A549 (cell line): ENCODE results near the gene SLC26A9.

Experiments used
- ESRRA ChIP-seq: fragments of 150-350 bp; IDR thresholded peaks from 2 replicates; pipeline ENCODE4 v1.6.1; 2014; ENCODE audit warnings: mild to moderate bottlenecking, low read length, borderline replicate concordance
- ZFP36 ChIP-seq: fragments of 450-650 bp; IDR thresholded peaks from 2 replicates; pipeline ENCODE4 v1.6.1; 2014; ENCODE audit warnings: borderline replicate concordance; ENCODE audit not compliant: partially characterized antibody
- TF ChIP-seq, protein P1 (sequence below): fragments of >200 bp; sonication (Bioruptor Twin); formaldehyde crosslinking; IDR thresholded peaks from 3 replicates; pipeline ENCODE4 v1.5.1; 2016
- TF ChIP-seq, protein P2 (sequence below): IDR thresholded peaks from 2 replicates; pipeline ENCODE4 v1.6.1; 2012

DNA sequence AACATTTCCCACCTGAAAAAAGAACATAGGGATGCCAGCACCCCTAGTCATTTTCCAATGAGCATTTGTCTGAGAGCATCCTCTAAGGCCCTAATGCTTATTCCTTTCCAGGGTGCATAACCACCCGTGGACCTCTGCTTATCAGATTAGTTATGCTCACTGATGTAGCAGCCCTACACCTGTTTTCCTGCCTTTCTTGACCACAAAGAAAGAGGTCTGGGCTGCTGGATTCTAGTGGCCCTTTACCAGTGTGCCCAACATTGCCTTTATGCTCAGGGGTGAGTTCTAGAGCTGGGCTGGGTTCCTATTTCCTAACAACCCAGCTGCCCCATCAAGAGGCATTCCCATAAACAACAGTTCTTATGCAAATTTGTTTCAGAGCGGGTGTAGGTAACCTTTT, 73.0 kb downstream of the SLC26A9 start:
- TF ChIP-seq ESRRA (no peak), ZFP36 (no peak)
- TF ChIP-seq, protein P1, sequence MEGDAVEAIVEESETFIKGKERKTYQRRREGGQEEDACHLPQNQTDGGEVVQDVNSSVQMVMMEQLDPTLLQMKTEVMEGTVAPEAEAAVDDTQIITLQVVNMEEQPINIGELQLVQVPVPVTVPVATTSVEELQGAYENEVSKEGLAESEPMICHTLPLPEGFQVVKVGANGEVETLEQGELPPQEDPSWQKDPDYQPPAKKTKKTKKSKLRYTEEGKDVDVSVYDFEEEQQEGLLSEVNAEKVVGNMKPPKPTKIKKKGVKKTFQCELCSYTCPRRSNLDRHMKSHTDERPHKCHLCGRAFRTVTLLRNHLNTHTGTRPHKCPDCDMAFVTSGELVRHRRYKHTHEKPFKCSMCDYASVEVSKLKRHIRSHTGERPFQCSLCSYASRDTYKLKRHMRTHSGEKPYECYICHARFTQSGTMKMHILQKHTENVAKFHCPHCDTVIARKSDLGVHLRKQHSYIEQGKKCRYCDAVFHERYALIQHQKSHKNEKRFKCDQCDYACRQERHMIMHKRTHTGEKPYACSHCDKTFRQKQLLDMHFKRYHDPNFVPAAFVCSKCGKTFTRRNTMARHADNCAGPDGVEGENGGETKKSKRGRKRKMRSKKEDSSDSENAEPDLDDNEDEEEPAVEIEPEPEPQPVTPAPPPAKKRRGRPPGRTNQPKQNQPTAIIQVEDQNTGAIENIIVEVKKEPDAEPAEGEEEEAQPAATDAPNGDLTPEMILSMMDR = no peak
- TF ChIP-seq, protein P2, sequence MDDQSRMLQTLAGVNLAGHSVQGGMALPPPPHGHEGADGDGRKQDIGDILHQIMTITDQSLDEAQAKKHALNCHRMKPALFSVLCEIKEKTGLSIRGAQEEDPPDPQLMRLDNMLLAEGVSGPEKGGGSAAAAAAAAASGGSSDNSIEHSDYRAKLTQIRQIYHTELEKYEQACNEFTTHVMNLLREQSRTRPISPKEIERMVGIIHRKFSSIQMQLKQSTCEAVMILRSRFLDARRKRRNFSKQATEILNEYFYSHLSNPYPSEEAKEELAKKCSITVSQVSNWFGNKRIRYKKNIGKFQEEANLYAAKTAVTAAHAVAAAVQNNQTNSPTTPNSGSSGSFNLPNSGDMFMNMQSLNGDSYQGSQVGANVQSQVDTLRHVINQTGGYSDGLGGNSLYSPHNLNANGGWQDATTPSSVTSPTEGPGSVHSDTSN = no peak
